Stimulated activated naive CD8-positive, alpha-beta T cell treated with anti-CD3 and anti-CD28 coated beads, Interleukin-15, amount 100 ng/mL, for 72 hours (primary cell): ENCODE data around the gene METTL27.
"Not testable (repeated sequence)": the region's sequence is repeated elsewhere in the genome, so short reads cannot be mapped to it uniquely, and the experiment has no call there.

Experiments used
- ATAC-seq: fragments of 150-1000 bp; cut with Tn5 transposase; 2 replicates; pipeline ENCODE4 v1.10.0; 2021; ENCODE audit warnings: mild to moderate bottlenecking, moderate library complexity
- DNase-seq, 2 donors: peaks; one replicate each; pipeline ENCODE4 v3.0.0; 2021 to 2022
- H3K27ac Mint-ChIP-seq, 2 donors: one replicate each; pipeline ENCODE4 v1.8.0; 2022; ENCODE audit warnings: mild to moderate bottlenecking in 2 of 2, mixed read lengths in 2 of 2, moderate library complexity in 2 of 2
- H3K27me3 Mint-ChIP-seq: one replicate; pipeline ENCODE4 v1.8.0; 2022; ENCODE audit warnings: mixed read lengths
- H3K4me1 Mint-ChIP-seq: one replicate; pipeline ENCODE4 v1.8.0; 2022; ENCODE audit warnings: mild to moderate bottlenecking, mixed read lengths
- H3K4me3 Mint-ChIP-seq, 2 donors: one replicate each; pipeline ENCODE4 v1.8.0; 2022; ENCODE audit warnings: mild to moderate bottlenecking in 2 of 2, mixed read lengths in 2 of 2, moderate library complexity in 1 of 2
- H3K9me3 Mint-ChIP-seq, 2 donors: one replicate each; pipeline ENCODE4 v1.8.0; 2022; ENCODE audit warnings: mixed read lengths in 2 of 2

METTL27 gene

GRCh38 chr7:73842067-73842976 lies at the start of gene METTL27:
TSS of gene METTL27 (minus strand) at chr7:73842516. CDS start at chr7:73842140, 376 bp downstream.
- DNase-seq (peak; percentile 86 to 93), ATAC-seq (peak; percentile 97)
- no peaks in the 10 kb centered on the region for H3K27me3 Mint-ChIP-seq
- no peaks in the 10 kb centered on the region for H3K9me3 Mint-ChIP-seq
- H3K4me1 Mint-ChIP-seq, result peaks cover 43% of the 10 kb centered on the region
- peak within 1 kb of the TSS; percentile 82 to 93 for H3K27ac Mint-ChIP-seq
- peak within 1 kb of the TSS; percentile 86 to 90 for H3K4me3 Mint-ChIP-seq

GRCh38 chr7:73891178-73891885 lies 49.0 kb upstream of the METTL27 start:
- H3K4me3 Mint-ChIP-seq, result no peak overlapping the region
- no peak for DNase-seq
- H3K27ac Mint-ChIP-seq, result no peak overlapping the region
- H3K27me3 Mint-ChIP-seq, result peaks cover 25% of the 10 kb centered on the region
- peaks cover 14% of the 10 kb centered on the region for H3K4me1 Mint-ChIP-seq
- H3K9me3 Mint-ChIP-seq, result no peaks in the 10 kb centered on the region
- ATAC-seq, result no peak

- DNase-seq (no peak), ATAC-seq (no peak)
- H3K27ac Mint-ChIP-seq, result no peak overlapping the region
- no peaks in the 10 kb centered on the region for H3K9me3 Mint-ChIP-seq
- peaks cover 32% of the 10 kb centered on the region for H3K27me3 Mint-ChIP-seq
- peaks cover 14% of the 10 kb centered on the region for H3K4me1 Mint-ChIP-seq
- peak overlapping the region in 1 of 2 donors; percentile 61 for H3K4me3 Mint-ChIP-seq
Observed at GRCh38 chr7:73890555-73891147, 48.3 kb upstream of the METTL27 start.

GRCh38 chr7:73888959-73889358 lies 46.6 kb upstream of the METTL27 start:
- DNase-seq (no peak), ATAC-seq (no peak)
- H3K9me3 Mint-ChIP-seq, result no peaks in the 10 kb centered on the region
- peaks cover 33% of the 10 kb centered on the region for H3K27me3 Mint-ChIP-seq
- peaks cover 14% of the 10 kb centered on the region for H3K4me1 Mint-ChIP-seq
- no peak overlapping the region for H3K4me3 Mint-ChIP-seq
- no peak overlapping the region for H3K27ac Mint-ChIP-seq

- no peaks in the 10 kb centered on the region for H3K9me3 Mint-ChIP-seq
- H3K27me3 Mint-ChIP-seq, result peaks cover 33% of the 10 kb centered on the region
Observed at GRCh38 chr7:73887762-73888161, 45.4 kb upstream of the METTL27 start.

GRCh38 chr7:73885975-73886798 lies 43.9 kb upstream of the METTL27 start:
- Mint-ChIP-seq H3K9me3 (no peaks in the 10 kb centered on the region), H3K4me1 (peaks cover 10% of the 10 kb centered on the region), H3K27me3 (peaks cover 26% of the 10 kb centered on the region), H3K4me3 (no peak overlapping the region), H3K27ac (no peak overlapping the region)
- DNase-seq (no peak), ATAC-seq (no peak)

More at GRCh38 chr7:73887762-73888161, 45.4 kb upstream of the METTL27 start:
- DNase-seq (no peak), ATAC-seq (peak; percentile 14)
- Mint-ChIP-seq H3K4me3 (no peak overlapping the region), H3K4me1 (peaks cover 14% of the 10 kb centered on the region), H3K27ac (peak overlapping the region in 1 of 2 donors; percentile 80)

- ATAC-seq, result no peak
- peak overlapping the region in 1 of 2 donors; percentile 43 for H3K27ac Mint-ChIP-seq
- peaks cover 7% of the 10 kb centered on the region for H3K4me1 Mint-ChIP-seq
- no peak for DNase-seq
- H3K9me3 Mint-ChIP-seq, result no peaks in the 10 kb centered on the region
- peaks cover 28% of the 10 kb centered on the region for H3K27me3 Mint-ChIP-seq
- no peak overlapping the region for H3K4me3 Mint-ChIP-seq
Observed at GRCh38 chr7:73885433-73885974, 43.2 kb upstream of the METTL27 start.

- not testable (repeated sequence) for ATAC-seq, H3K9me3 Mint-ChIP-seq, H3K4me3 Mint-ChIP-seq, H3K4me1 Mint-ChIP-seq, DNase-seq
- H3K27me3 Mint-ChIP-seq, result peaks cover 33% of the 10 kb centered on the region
- peak overlapping the region in 1 of 2 donors; percentile 43 for H3K27ac Mint-ChIP-seq
Observed at GRCh38 chr7:73884867-73885422, 42.6 kb upstream of the METTL27 start.

GRCh38 chr7:73882047-73882402 lies 39.7 kb upstream of the METTL27 start:
- ATAC-seq, result no peak
- no peak for DNase-seq
- no peaks in the 10 kb centered on the region for H3K4me1 Mint-ChIP-seq
- no peak overlapping the region for H3K4me3 Mint-ChIP-seq
- H3K27me3 Mint-ChIP-seq, result peaks cover 22% of the 10 kb centered on the region
- H3K27ac Mint-ChIP-seq, result no peak overlapping the region
- no peaks in the 10 kb centered on the region for H3K9me3 Mint-ChIP-seq

GRCh38 chr7:73881352-73882046 lies 39.2 kb upstream of the METTL27 start:
- Mint-ChIP-seq H3K27me3 (peaks cover 17% of the 10 kb centered on the region), H3K27ac (no peak overlapping the region), H3K4me1 (no peaks in the 10 kb centered on the region), H3K9me3 (no peaks in the 10 kb centered on the region), H3K4me3 (no peak overlapping the region)
- ATAC-seq (no peak), DNase-seq (no peak)

GRCh38 chr7:73880755-73881328 lies 38.5 kb upstream of the METTL27 start:
- H3K27ac Mint-ChIP-seq, result no peak overlapping the region
- ATAC-seq (no peak), DNase-seq (no peak)
- H3K4me3 Mint-ChIP-seq, result no peak overlapping the region
- H3K9me3 Mint-ChIP-seq, result no peaks in the 10 kb centered on the region
- H3K27me3 Mint-ChIP-seq, result peaks cover 10% of the 10 kb centered on the region
- no peaks in the 10 kb centered on the region for H3K4me1 Mint-ChIP-seq

- no peak overlapping the region for H3K27ac Mint-ChIP-seq
- H3K4me1 Mint-ChIP-seq, result no peaks in the 10 kb centered on the region
- ATAC-seq (no peak), DNase-seq (no peak)
- H3K27me3 Mint-ChIP-seq, result peaks cover 7% of the 10 kb centered on the region
- H3K4me3 Mint-ChIP-seq, result no peak overlapping the region
- no peaks in the 10 kb centered on the region for H3K9me3 Mint-ChIP-seq
Observed at GRCh38 chr7:73879977-73880681, 37.8 kb upstream of the METTL27 start.

GRCh38 chr7:73876973-73877372 lies 34.7 kb upstream of the METTL27 start:
- Mint-ChIP-seq H3K4me3 (no peak overlapping the region), H3K27ac (no peak overlapping the region), H3K27me3 (peaks cover 7% of the 10 kb centered on the region), H3K9me3 (no peaks in the 10 kb centered on the region), H3K4me1 (no peaks in the 10 kb centered on the region)
- no peak for DNase-seq
- no peak for ATAC-seq
